Spleen (tissue), 11 donors: Measurements from ENCODE around the gene SSBP4. TPM values are rescaled to one million over a fixed set of nuclear protein-coding genes. Genes with fewer than 3 reads are reported as not detected.

ENCODE experiments used
- DNase-seq: peaks from one replicate; pipeline ENCODE4 v3.0.0-alpha.2; 2020
- H3K27ac ChIP-seq, 8 donors: fragments of 200-600 bp; sonication (generic) in 7 of 8; 1 replicate in 4 of 8; 2 replicates in 4 of 8; pipeline versions ENCODE4 v1.5.0 to v1.8.0; 2016 to 2021; ENCODE audit warnings: inconsistent platforms in 4 of 8, mild to moderate bottlenecking in 4 of 8, moderate library complexity in 1 of 8
- H3K27me3 ChIP-seq, 7 donors: fragments of 200-600 bp; sonication (generic) in 6 of 7; replicated peaks in 1 of 7; 1 replicate in 4 of 7; 2 replicates in 3 of 7; pipeline versions ENCODE4 v1.5.0 to v1.8.0; 2016 to 2021; ENCODE audit warnings: inconsistent platforms in 3 of 7, mild to moderate bottlenecking in 1 of 7
- H3K36me3 ChIP-seq, 6 donors: fragments of 200-600 bp; sonication (generic) in 5 of 6; 1 replicate in 4 of 6; 2 replicates in 2 of 6; pipeline versions ENCODE4 v1.5.0 to v1.8.0; 2016 to 2021; ENCODE audit warnings: inconsistent platforms in 2 of 6
- H3K4me1 ChIP-seq, 6 donors: fragments of 200-600 bp; sonication (generic) in 5 of 6; 1 replicate in 3 of 6; 2 replicates in 3 of 6; pipeline versions ENCODE4 v1.5.0 to v1.8.0; 2016 to 2021; ENCODE audit warnings: inconsistent platforms in 3 of 6
- H3K4me3 ChIP-seq, 8 donors: fragments of 200-600 bp; sonication (generic) in 7 of 8; 1 replicate in 4 of 8; 2 replicates in 4 of 8; pipeline versions ENCODE4 v1.5.0 to v1.8.0; 2016 to 2021; ENCODE audit warnings: inconsistent platforms in 4 of 8, mild to moderate bottlenecking in 4 of 8, moderate library complexity in 2 of 8
- H3K9me3 ChIP-seq, 8 donors: fragments of 200-600 bp; sonication (generic) in 7 of 8; 1 replicate in 4 of 8; 2 replicates in 4 of 8; pipeline versions ENCODE4 v1.5.0 to v1.8.0; 2016 to 2021; ENCODE audit warnings: inconsistent platforms in 4 of 8
- POLR2A ChIP-seq, 3 donors: fragments of 450-650 bp; IDR thresholded peaks; one replicate each; pipeline ENCODE4 v1.5.1; 2017; ENCODE audit warnings: antibody characterized with exemption in 3 of 3, mild to moderate bottlenecking in 1 of 3
- POLR2AphosphoS5 ChIP-seq, 3 donors: sonication (generic); formaldehyde crosslinking; IDR thresholded peaks; one replicate each; pipeline ENCODE4 v1.5.1; 2017; ENCODE audit warnings: antibody characterized with exemption in 3 of 3
- WGBS, 5 donors: extraction: QIAGEN DNeasy Blood & Tissue Kit in 3 of 5; methylation state at CpG; one replicate each; pipeline versions ENCODE4 v1.1.5 to v1.1.7; 2013 to 2018; 5-methylcytosine and 5-hydroxymethylcytosine counted together
- intact Hi-C: fragments of 100-400 bp; cut with DNase I; formaldehyde crosslinking; loops from one replicate; pipeline ENCODE4 v1.15.0; 2023; ENCODE audit warnings: low total_unique reads
- polyA plus RNA-seq, 3 donors: library from polyadenylated mRNA; stranded (reverse); fragments of 200-250 nt; gene quantifications; one replicate each; pipeline ENCODE4 v1.2.1, GENCODE V29; 2013
- total RNA-seq, 7 donors: library from RNA; depleted of rRNA in 3 of 7; stranded (reverse); fragments of >200 nt in 3 of 7; fragmentation: NEBNext Ultra II Directional in 4 of 7; extraction: Animal tissue kit (Norgen Biotek cat#: 25700) in 4 of 7; gene quantifications; one replicate each; pipeline versions ENCODE4 v1.1.0 to v1.2.1, GENCODE V29; 2016 to 2021
- TF ChIP-seq, protein P1 (sequence below), 11 experiments: fragments of 200-600 bp in 7 of 11; fragments of 450-650 bp in 4 of 11; sonication (generic) in 4 of 11; IDR thresholded peaks in 8 of 11; conservative IDR thresholded peaks in 3 of 11; 1 replicate in 7 of 11; 2 replicates in 4 of 11; pipeline versions ENCODE4 v1.4.0 to v1.8.0; 2016 to 2021; ENCODE audit warnings: antibody characterized with exemption in 11 of 11, inconsistent platforms in 4 of 11, mild to moderate bottlenecking in 1 of 11
- donor health status: healthy with polysubstance abuse.
- donor health status: DM: no; HTN: no; CAD: no; lungs with moderate emphysema.
- donor health status: DM: no; HTN: no; CAD: no.
- donor health status: Bipolar disorder and iron deficiency.
- donor health status: healthy.
- donor health status: DM: no; HTN: no; CAD: no.
- donor health status: DM: yes; HTN: yes; CAD: no.

Gene SSBP4
- total and polyA plus RNA-seq, 10 donors, result 56.3 to 143 (median 88.6) TPM

DNA sequence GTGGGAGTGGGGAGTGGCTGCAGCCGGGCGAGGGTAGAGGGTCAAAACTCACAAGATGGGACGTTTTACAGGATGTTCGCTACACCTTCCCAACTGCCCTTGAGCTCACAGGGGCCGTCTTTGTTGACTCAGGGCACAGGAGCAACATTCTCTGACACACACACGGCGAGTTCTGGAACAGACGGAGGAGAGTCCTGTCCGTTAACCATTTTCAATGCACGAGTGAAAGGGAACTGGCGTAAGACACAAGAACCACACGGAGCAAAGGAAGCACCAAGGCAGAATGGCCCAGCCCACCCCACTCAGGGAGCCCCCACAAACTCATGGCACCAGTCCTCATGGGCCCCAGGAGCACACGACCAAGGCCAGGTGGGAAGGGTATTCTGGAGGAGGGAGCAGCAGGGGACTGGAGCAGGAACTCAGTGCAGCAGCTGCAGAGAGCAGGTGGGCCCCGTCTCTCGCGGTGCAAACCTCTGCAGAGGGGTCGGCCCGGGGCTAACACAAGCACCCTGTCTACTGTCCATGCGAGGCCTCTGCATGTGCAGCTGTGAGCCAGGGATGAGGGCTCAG lies 56.6 kb downstream of the SSBP4 start:
- Histone ChIP-seq H3K4me3 (no peak overlapping the region), H3K27me3 (no peaks in the 10 kb centered on the region), H3K27ac (peak overlapping the region; percentile 5 to 91 (median 24)), H3K4me1 (peaks cover 41 to 99% (median 78%) of the 10 kb centered on the region in 6 donors), H3K9me3 (no peaks in the 10 kb centered on the region), H3K36me3 (peaks cover 0 to 28% (median 15%) of the 10 kb centered on the region in 6 donors)
- TF ChIP-seq, protein P1, sequence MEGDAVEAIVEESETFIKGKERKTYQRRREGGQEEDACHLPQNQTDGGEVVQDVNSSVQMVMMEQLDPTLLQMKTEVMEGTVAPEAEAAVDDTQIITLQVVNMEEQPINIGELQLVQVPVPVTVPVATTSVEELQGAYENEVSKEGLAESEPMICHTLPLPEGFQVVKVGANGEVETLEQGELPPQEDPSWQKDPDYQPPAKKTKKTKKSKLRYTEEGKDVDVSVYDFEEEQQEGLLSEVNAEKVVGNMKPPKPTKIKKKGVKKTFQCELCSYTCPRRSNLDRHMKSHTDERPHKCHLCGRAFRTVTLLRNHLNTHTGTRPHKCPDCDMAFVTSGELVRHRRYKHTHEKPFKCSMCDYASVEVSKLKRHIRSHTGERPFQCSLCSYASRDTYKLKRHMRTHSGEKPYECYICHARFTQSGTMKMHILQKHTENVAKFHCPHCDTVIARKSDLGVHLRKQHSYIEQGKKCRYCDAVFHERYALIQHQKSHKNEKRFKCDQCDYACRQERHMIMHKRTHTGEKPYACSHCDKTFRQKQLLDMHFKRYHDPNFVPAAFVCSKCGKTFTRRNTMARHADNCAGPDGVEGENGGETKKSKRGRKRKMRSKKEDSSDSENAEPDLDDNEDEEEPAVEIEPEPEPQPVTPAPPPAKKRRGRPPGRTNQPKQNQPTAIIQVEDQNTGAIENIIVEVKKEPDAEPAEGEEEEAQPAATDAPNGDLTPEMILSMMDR (IDR thresholded peaks at IDR 0.05 in 8 of 11, conservative IDR thresholded peaks at IDR 0.05 in 3 of 11), result no peak
- no peak for TF ChIP-seq POLR2A (IDR thresholded peaks at IDR 0.05)
- no peak for TF ChIP-seq POLR2AphosphoS5 (IDR thresholded peaks at IDR 0.05)
- peak; percentile 70 for DNase-seq
- intact Hi-C loops, result no loop called here
- WGBS, 5 donors, result 63 to 78% (median 69%) methylated on average over 13 to 19 of the region's 19 CpGs

DNA sequence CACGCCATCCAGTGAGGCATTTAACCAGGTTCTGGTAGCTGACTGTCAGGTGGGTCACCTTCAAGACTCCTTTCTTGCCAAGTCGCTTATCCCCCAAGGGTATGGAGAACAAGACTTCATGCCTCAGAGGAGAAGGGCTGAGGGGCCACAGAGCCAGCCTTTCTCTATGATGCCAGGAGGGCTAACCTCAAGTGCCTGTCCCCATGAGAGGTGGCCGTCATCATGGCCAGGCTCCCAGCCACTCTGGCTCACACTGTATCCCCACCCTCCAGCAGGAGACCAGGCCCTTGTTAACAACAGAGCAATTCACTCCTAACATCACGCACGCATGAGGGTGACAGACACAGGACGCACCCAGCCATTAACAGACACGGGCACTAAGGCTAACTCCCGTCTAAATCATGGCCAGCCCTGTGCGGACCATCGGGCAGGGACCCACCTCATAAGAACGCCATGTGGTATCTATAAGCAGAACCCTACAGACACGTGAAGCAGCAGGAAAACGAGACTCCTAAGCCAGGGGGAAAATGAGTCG lies 57.4 kb downstream of the SSBP4 start:
- peaks cover 41 to 99% (median 83%) of the 10 kb centered on the region in 6 donors for H3K4me1 ChIP-seq
- intact Hi-C loops, result no loop called here
- H3K27ac ChIP-seq, result peak overlapping the region in 7 of 8 donors; percentile 14 to 91 (median 84)
- H3K27me3 ChIP-seq, result no peaks in the 10 kb centered on the region
- TF ChIP-seq, protein P1 (IDR thresholded peaks at IDR 0.05 in 8 of 11, conservative IDR thresholded peaks at IDR 0.05 in 3 of 11), result no peak
- TF ChIP-seq POLR2A (IDR thresholded peaks at IDR 0.05), result no peak
- no peak for TF ChIP-seq POLR2AphosphoS5 (IDR thresholded peaks at IDR 0.05)
- peaks cover 0 to 21% (median 10%) of the 10 kb centered on the region in 6 donors for H3K36me3 ChIP-seq
- H3K9me3 ChIP-seq, result no peaks in the 10 kb centered on the region
- no peak overlapping the region for H3K4me3 ChIP-seq
- WGBS, 5 donors, result 85 to 91% (median 87%) methylated on average over 12 to 14 of the region's 14 CpGs
- peak; percentile 62 for DNase-seq

DNA sequence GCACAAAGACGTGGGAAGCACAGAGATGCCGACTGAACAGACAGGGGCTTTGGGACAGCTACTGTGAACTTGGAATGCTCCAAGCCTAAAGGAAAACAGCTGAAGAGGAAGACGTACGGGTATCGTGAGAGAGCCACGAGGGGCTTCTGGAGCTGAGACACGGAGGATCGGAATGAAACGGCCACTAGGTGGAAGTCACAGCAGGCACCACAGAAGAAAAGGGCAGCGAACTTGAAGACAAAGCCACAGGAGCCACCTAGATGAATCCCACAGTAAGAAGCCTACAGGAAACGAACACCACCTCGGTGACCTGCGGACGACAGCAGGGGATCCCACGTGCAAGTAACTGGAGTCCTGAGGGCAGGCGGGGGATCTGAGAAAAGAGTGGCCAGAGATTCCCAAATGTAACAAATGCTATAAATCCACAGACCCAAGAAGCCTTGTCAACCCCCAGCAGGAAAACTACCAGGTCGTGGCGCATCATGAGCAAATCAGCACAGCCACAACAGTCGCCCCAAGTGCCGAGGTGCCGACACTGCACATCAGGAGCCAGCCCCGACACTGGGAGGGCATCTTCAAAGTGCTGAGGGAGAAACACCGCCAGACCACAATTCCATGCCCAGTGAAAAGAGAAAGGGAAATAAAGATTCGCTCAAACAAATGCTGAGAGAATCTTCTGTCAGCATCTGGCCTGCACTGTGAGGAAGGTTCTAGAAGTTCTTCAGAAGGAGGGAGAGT lies 58.0 kb downstream of the SSBP4 start:
- intact Hi-C loops, result no loop called here
- Histone ChIP-seq H3K27me3 (no peaks in the 10 kb centered on the region), H3K4me3 (no peak overlapping the region), H3K4me1 (peaks cover 41 to 100% (median 86%) of the 10 kb centered on the region in 6 donors), H3K9me3 (no peaks in the 10 kb centered on the region), H3K27ac (peak overlapping the region in 6 of 8 donors; percentile 79 to 91 (median 85)), H3K36me3 (peaks cover 0 to 14% (median 6%) of the 10 kb centered on the region in 6 donors)
- peak; percentile 70 for DNase-seq
- WGBS, 5 donors, result 62 to 85% (median 70%) methylated on average over 24 of the region's 24 CpGs
- TF ChIP-seq, protein P1 (IDR thresholded peaks at IDR 0.05 in 8 of 11, conservative IDR thresholded peaks at IDR 0.05 in 3 of 11), result peak in 1 of 11 experiments; percentile 8
- TF ChIP-seq POLR2AphosphoS5 (IDR thresholded peaks at IDR 0.05) (no peak), POLR2A (IDR thresholded peaks at IDR 0.05) (no peak)

DNA sequence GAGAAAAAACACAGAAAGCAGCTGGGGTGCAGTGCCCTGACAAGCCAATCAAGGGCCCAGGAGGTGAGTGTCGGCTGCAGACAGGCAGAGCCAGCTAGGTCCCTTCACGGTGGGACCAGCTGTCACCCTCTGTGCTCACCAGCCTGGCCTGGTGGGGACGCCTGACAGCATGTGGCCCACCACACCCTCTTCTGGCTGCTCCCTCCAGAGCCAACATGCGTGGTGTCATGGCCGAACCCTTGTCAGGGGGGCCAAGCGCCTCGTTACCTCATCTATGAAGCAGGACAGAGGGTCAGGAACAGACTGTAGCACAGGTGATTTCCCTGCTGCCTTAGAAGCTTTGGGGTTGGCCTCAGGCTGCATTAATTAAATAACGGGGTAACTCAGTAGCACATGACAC lies 58.8 kb downstream of the SSBP4 start:
- peaks cover 41 to 100% (median 89%) of the 10 kb centered on the region in 6 donors for H3K4me1 ChIP-seq
- 69 to 79% (median 74%) methylated on average over 8 of the region's 8 CpGs for WGBS, 5 donors
- intact Hi-C loops, result no loop called here
- H3K9me3 ChIP-seq, result no peaks in the 10 kb centered on the region
- H3K27ac ChIP-seq, result peak overlapping the region; percentile 54 to 91 (median 84)
- H3K27me3 ChIP-seq, result no peaks in the 10 kb centered on the region
- no peak for TF ChIP-seq POLR2AphosphoS5 (IDR thresholded peaks at IDR 0.05)
- TF ChIP-seq POLR2A (IDR thresholded peaks at IDR 0.05), result no peak
- TF ChIP-seq, protein P1 (IDR thresholded peaks at IDR 0.05 in 8 of 11, conservative IDR thresholded peaks at IDR 0.05 in 3 of 11), result no peak
- peaks cover 0 to 7% (median 0%) of the 10 kb centered on the region in 6 donors for H3K36me3 ChIP-seq
- H3K4me3 ChIP-seq, result peak overlapping the region in 1 of 8 donors; percentile 51
- peak; percentile 73 for DNase-seq
